Sigmoid colon (tissue), 7 donors: ENCODE data around the gene SNX11. TPM values are rescaled to one million over a fixed set of nuclear protein-coding genes. Genes with fewer than 3 reads are reported as not detected.
A peak's percentile ranks its signal among the peaks of the same experiment; 100 is the strongest.

Experiments used
- DNase-seq: peaks from one replicate; pipeline ENCODE4 v3.0.0-alpha.2; 2019
- H3K27ac ChIP-seq, 4 donors: fragments of 200-600 bp; sonication (generic); one replicate each; pipeline ENCODE4 v1.5.1; 2016 to 2019; ENCODE audit warnings: mild to moderate bottlenecking in 1 of 4
- H3K27me3 ChIP-seq, 3 donors: fragments of 200-600 bp; sonication (generic); one replicate each; pipeline ENCODE4 v1.5.1; 2019; ENCODE audit warnings: mild to moderate bottlenecking in 1 of 3
- H3K36me3 ChIP-seq, 4 donors: fragments of 200-600 bp; sonication (generic); one replicate each; pipeline ENCODE4 v1.5.1; 2016 to 2019
- H3K4me1 ChIP-seq, 4 donors: fragments of 200-600 bp; sonication (generic); one replicate each; pipeline ENCODE4 v1.5.1; 2017 to 2019
- H3K4me3 ChIP-seq, 4 donors: fragments of 200-600 bp; sonication (generic); one replicate each; pipeline ENCODE4 v1.5.1; 2017 to 2019; ENCODE audit warnings: mild to moderate bottlenecking in 2 of 4, moderate library complexity in 1 of 4
- H3K9me3 ChIP-seq, 4 donors: fragments of 200-600 bp in 3 of 4; sonication (generic) in 3 of 4; one replicate each; pipeline versions ENCODE4 v1.5.1 to v1.6.1; 2013 to 2019
- CTCF ChIP-seq, 4 experiments: fragments of 450-650 bp in 3 of 4; fragments of 200-600 bp in 1 of 4; IDR thresholded peaks; one replicate each; pipeline ENCODE4 v1.5.1; 2016 to 2019; ENCODE audit warnings: antibody characterized with exemption in 4 of 4, mild to moderate bottlenecking in 3 of 4, moderate library complexity in 2 of 4
- EP300 ChIP-seq, 4 donors: sonication (generic); formaldehyde crosslinking; IDR thresholded peaks; one replicate each; pipeline ENCODE4 v1.6.1; 2017; ENCODE audit warnings: antibody characterized with exemption in 4 of 4
- POLR2A ChIP-seq, 2 donors: fragments of 450-650 bp; IDR thresholded peaks; one replicate each; pipeline ENCODE4 v1.6.1; 2016; ENCODE audit warnings: antibody characterized with exemption in 2 of 2, mild to moderate bottlenecking in 2 of 2, moderate library complexity in 2 of 2
- POLR2AphosphoS5 ChIP-seq, 4 donors: sonication (generic); formaldehyde crosslinking; IDR thresholded peaks; one replicate each; pipeline ENCODE4 v1.6.1; 2017; ENCODE audit warnings: antibody characterized with exemption in 4 of 4
- WGBS, 2 donors: extraction: QIAGEN DNeasy Blood & Tissue Kit; methylation state at CpG; one replicate each; pipeline ENCODE4 v1.1.7; 2013; 5-methylcytosine and 5-hydroxymethylcytosine counted together
- intact Hi-C: fragments of 100-400 bp; cut with DNase I; formaldehyde crosslinking; loops from one replicate; pipeline ENCODE4 v1.15.1; 2023
- polyA plus RNA-seq, 3 donors: library from polyadenylated mRNA; stranded (reverse); fragments of 200-250 nt; gene quantifications; one replicate each; pipeline ENCODE4 v1.2.3, GENCODE V29; 2013
- total RNA-seq, 4 donors: library from RNA; depleted of rRNA; stranded (reverse); fragments of >200 nt; gene quantifications; one replicate each; pipeline ENCODE4 v1.1.0, GENCODE V29; 2016
- donor health status: healthy with polysubstance abuse.
- donor health status: Bipolar disorder and iron deficiency.
- donor health status: healthy.

The SNX11 gene
- total and polyA plus RNA-seq, 7 donors, result 10.0 to 27.8 (median 19.3) TPM

- H3K4me1 ChIP-seq, result no peaks in the 10 kb centered on the region
- intact Hi-C loops, result no loop called here
- H3K27me3 ChIP-seq, result no peaks in the 10 kb centered on the region
- H3K27ac ChIP-seq, result no peak overlapping the region
- H3K4me3 ChIP-seq, result no peak overlapping the region
- no peak for TF ChIP-seq POLR2A (IDR thresholded peaks at IDR 0.05)
- TF ChIP-seq CTCF (IDR thresholded peaks at IDR 0.05), result no peak
- TF ChIP-seq EP300 (IDR thresholded peaks at IDR 0.05), result no peak
- no peak for TF ChIP-seq POLR2AphosphoS5 (IDR thresholded peaks at IDR 0.05)
- no peak for DNase-seq
- WGBS, 2 donors, result 81 to 84% methylated on average over 9 of the region's 9 CpGs
- peaks cover 5 to 41% (median 8%) of the 10 kb centered on the region in 4 donors for H3K36me3 ChIP-seq
- H3K9me3 ChIP-seq, result no peaks in the 10 kb centered on the region
Observed at GRCh38 chr17:48127371-48128051, 19.9 kb downstream of the SNX11 start.

- intact Hi-C loops, result no loop called here
- no peak for TF ChIP-seq POLR2AphosphoS5 (IDR thresholded peaks at IDR 0.05)
- Histone ChIP-seq H3K4me1 (no peaks in the 10 kb centered on the region), H3K9me3 (no peaks in the 10 kb centered on the region), H3K27ac (no peak overlapping the region), H3K27me3 (no peaks in the 10 kb centered on the region), H3K4me3 (no peak overlapping the region), H3K36me3 (peaks cover 0 to 32% (median under 1%) of the 10 kb centered on the region in 4 donors)
- DNase-seq, result no peak
- WGBS, 2 donors, result 61 to 64% methylated on average over 5 of the region's 5 CpGs
Observed at GRCh38 chr17:48128400-48128799, 20.8 kb downstream of the SNX11 start.

- intact Hi-C loops, result loop anchor here (2.0 to 10.0 kb wide), 2 partner anchors 55 to 285 kb away; partner anchors contain the start of gene SCRN2
- Histone ChIP-seq H3K4me3 (no peak overlapping the region), H3K9me3 (no peaks in the 10 kb centered on the region), H3K36me3 (peaks cover 0 to 21% (median 0%) of the 10 kb centered on the region in 4 donors), H3K27me3 (no peaks in the 10 kb centered on the region), H3K4me1 (no peaks in the 10 kb centered on the region), H3K27ac (no peak overlapping the region)
- TF ChIP-seq CTCF (IDR thresholded peaks at IDR 0.05), result no peak
- no peak for TF ChIP-seq POLR2AphosphoS5 (IDR thresholded peaks at IDR 0.05)
- no peak for TF ChIP-seq EP300 (IDR thresholded peaks at IDR 0.05)
- no peak for TF ChIP-seq POLR2A (IDR thresholded peaks at IDR 0.05)
- no peak for DNase-seq
- 60 to 64% methylated on average over 5 of the region's 5 CpGs for WGBS, 2 donors
Observed at GRCh38 chr17:48129981-48130380, 22.4 kb downstream of the SNX11 start.

GRCh38 chr17:48131216-48131824 is 23.8 kb downstream of the SNX11 start:
- DNase-seq, result peak; percentile 70
- intact Hi-C loops, result loop anchor here (1.0 to 10.0 kb wide), 3 partner anchors 57 to 287 kb away; partner anchors contain the start of gene SCRN2

More at GRCh38 chr17:48131216-48131824, 23.8 kb downstream of the SNX11 start:
- Histone ChIP-seq H3K4me1 (no peaks in the 10 kb centered on the region), H3K36me3 (peaks cover 0 to 9% (median 0%) of the 10 kb centered on the region in 4 donors), H3K27me3 (no peaks in the 10 kb centered on the region), H3K27ac (no peak overlapping the region), H3K4me3 (no peak overlapping the region), H3K9me3 (no peaks in the 10 kb centered on the region)
- TF ChIP-seq POLR2AphosphoS5 (IDR thresholded peaks at IDR 0.05) (no peak), CTCF (IDR thresholded peaks at IDR 0.05) (peak; percentile 69 to 79 (median 78))
- WGBS, 2 donors, result 51 to 56% methylated on average over 4 of the region's 4 CpGs
